SK-N-SH (cell line): ENCODE data around the gene CCDC15. TPM values are rescaled to one million over a fixed set of nuclear protein-coding genes. Genes with fewer than 3 reads are reported as not detected.

Experiments
- CTCF ChIA-PET: fragments of 300-600, 350-600 bp; formaldehyde crosslinking; extraction: SDS; loops from one replicate; lab custom pipeline; 2021; lab: Yijun Ruan, JAX
- POLR2A ChIA-PET: fragments of 350-600 bp; sonication (Branson Sonifier 250); formaldehyde crosslinking; extraction: SDS; loops from one replicate; lab custom pipeline; 2020; ENCODE audit warnings: antibody characterized with exemption, inconsistent platforms; lab: Yijun Ruan, JAX
- DNase-seq: peaks from one replicate; pipeline ENCODE4 v3.0.0; 2012
- H2AFZ ChIP-seq: fragments of 200-600 bp; sonication (generic); 2 replicates; pipeline ENCODE4 v1.8.1; 2016; ENCODE audit warnings: antibody characterized with exemption, mild to moderate bottlenecking, low read depth
- H3F3A ChIP-seq: fragments of 200-600 bp; sonication (generic); replicated peaks from 2 replicates; pipeline ENCODE3; 2016; ENCODE audit warnings: antibody characterized with exemption, mild to moderate bottlenecking; ENCODE audit not compliant: insufficient read depth
- H3K27ac ChIP-seq, 2 experiments: fragments of 200-500 bp in 1 of 2; fragments of 200-600 bp in 1 of 2; sonication (Bioruptor generic) in 1 of 2; sonication (generic), shearing (Covaris generic) in 1 of 2; 2 replicates each; pipeline versions ENCODE4 v1.5.1 to v1.6.1; 2014 to 2016; ENCODE audit warnings: low read depth in 2 of 2, inconsistent platforms in 1 of 2, low read length in 1 of 2, mild to moderate bottlenecking in 1 of 2, mixed read lengths in 1 of 2
- H3K27me3 ChIP-seq: fragments of 200-600 bp; sonication (generic), shearing (Covaris generic); 2 replicates; pipeline ENCODE4 v1.6.1; 2016; ENCODE audit warnings: mixed run types; ENCODE audit not compliant: insufficient read depth
- H3K36me3 ChIP-seq, 2 experiments: fragments of 200-500 bp in 1 of 2; fragments of 200-600 bp in 1 of 2; sonication (Bioruptor generic) in 1 of 2; sonication (generic) in 1 of 2; replicated peaks in 1 of 2; 2 replicates each; pipeline versions ENCODE3 to v1.5.1; 2014 to 2016; ENCODE audit warnings: low read length in 1 of 2, mild to moderate bottlenecking in 1 of 2; ENCODE audit not compliant: insufficient read depth in 2 of 2, control insufficient read depth in 1 of 2
- H3K4me1 ChIP-seq, 2 experiments: fragments of 200-500 bp in 1 of 2; fragments of 200-600 bp in 1 of 2; sonication (Bioruptor generic) in 1 of 2; sonication (generic), shearing (Covaris generic) in 1 of 2; 2 replicates each; pipeline versions ENCODE4 v1.5.1 to v1.6.1; 2014 to 2016; ENCODE audit warnings: low read depth in 1 of 2, low read length in 1 of 2, mixed run types in 1 of 2; ENCODE audit not compliant: insufficient read depth in 2 of 2, control insufficient read depth in 1 of 2
- H3K4me2 ChIP-seq: fragments of 200-600 bp; sonication (generic), shearing (Covaris generic); 2 replicates; pipeline ENCODE4 v1.6.1; 2017; ENCODE audit warnings: mixed run types
- H3K4me3 ChIP-seq, 2 experiments: fragments of 200-500 bp in 1 of 2; fragments of 200-600 bp in 1 of 2; sonication (Bioruptor generic) in 1 of 2; sonication (generic), shearing (Covaris generic) in 1 of 2; 2 replicates each; pipeline versions ENCODE4 v1.5.1 to v1.8.1; 2014 to 2016; ENCODE audit warnings: low read depth in 2 of 2, inconsistent platforms in 1 of 2, low read length in 1 of 2, mild to moderate bottlenecking in 1 of 2, mixed read lengths in 1 of 2, moderate library complexity in 1 of 2
- H3K79me2 ChIP-seq: fragments of 200-600 bp; sonication (generic); 2 replicates; pipeline ENCODE4 v1.8.1; 2017; ENCODE audit warnings: mild to moderate bottlenecking; ENCODE audit not compliant: insufficient read depth
- H3K9ac ChIP-seq: fragments of 200-600 bp; sonication (generic); 2 replicates; pipeline ENCODE4 v1.6.1; 2017; ENCODE audit warnings: mixed run types
- H3K9me2 ChIP-seq: fragments of 200-600 bp; sonication (generic); 2 replicates; pipeline ENCODE4 v1.6.1; 2017; ENCODE audit warnings: mixed run types
- H3K9me3 ChIP-seq: fragments of 200-600 bp; sonication (generic); 2 replicates; pipeline ENCODE4 v1.6.1; 2017; ENCODE audit warnings: mixed run types, mild to moderate bottlenecking, moderate library complexity
- H4K20me1 ChIP-seq: fragments of 200-600 bp; sonication (generic); 2 replicates; pipeline ENCODE4 v1.6.1; 2017; ENCODE audit warnings: mild to moderate bottlenecking, mixed run types; ENCODE audit not compliant: insufficient read depth
- CTCF ChIP-seq: fragments of 200-600 bp; sonication (generic); IDR thresholded peaks from 2 replicates; pipeline ENCODE4 v1.6.1; 2017; ENCODE audit warnings: antibody characterized with exemption, mild to moderate bottlenecking, moderate library complexity
- FOSL2 ChIP-seq: IDR thresholded peaks from 2 replicates; pipeline ENCODE4 v1.4.0; 2012; ENCODE audit warnings: low read depth, mild to moderate bottlenecking, moderate library complexity, borderline replicate concordance
- FOXJ3 ChIP-seq: sonication (generic); formaldehyde crosslinking; IDR thresholded peaks from 2 replicates; pipeline ENCODE4 v1.5.1; 2020; ENCODE audit warnings: mild to moderate bottlenecking, missing genetic modification reagents
- FOXM1 ChIP-seq: IDR thresholded peaks from 2 replicates; pipeline ENCODE4 v1.4.0; 2012; ENCODE audit warnings: low read depth, mild to moderate bottlenecking
- GATA2 ChIP-seq: sonication (generic); formaldehyde crosslinking; IDR thresholded peaks from 2 replicates; pipeline ENCODE4 v1.5.0; 2020; ENCODE audit warnings: mild to moderate bottlenecking, missing genetic modification reagents
- MEF2A ChIP-seq: IDR thresholded peaks from 2 replicates; pipeline ENCODE4 v1.4.0; 2012; ENCODE audit warnings: low read depth, borderline replicate concordance
- PBX3 ChIP-seq: IDR thresholded peaks from 2 replicates; pipeline ENCODE4; 2012
- POLR2AphosphoS5 ChIP-seq: IDR thresholded peaks from 2 replicates; pipeline ENCODE4 v1.6.1; 2012; ENCODE audit warnings: low read depth, low read length
- RAD21 ChIP-seq: IDR thresholded peaks from 2 replicates; pipeline ENCODE4 v1.6.1; 2012; ENCODE audit warnings: mild to moderate bottlenecking, low read length
- REST ChIP-seq: IDR thresholded peaks from 2 replicates; pipeline ENCODE4 v1.6.1; 2012; ENCODE audit warnings: mild to moderate bottlenecking, low read depth, low read length, moderate library complexity
- TAF1 ChIP-seq: IDR thresholded peaks from 2 replicates; pipeline ENCODE4 v1.6.1; 2012; ENCODE audit warnings: low read depth, mild to moderate bottlenecking, low read length, moderate library complexity, borderline replicate concordance
- USF1 ChIP-seq: IDR thresholded peaks from 2 replicates; pipeline ENCODE4 v1.4.0; 2012; ENCODE audit warnings: low read depth, borderline replicate concordance
- USF2 ChIP-seq: fragments of 150-350 bp; IDR thresholded peaks from 2 replicates; pipeline ENCODE4 v1.6.1; 2017; ENCODE audit warnings: antibody characterized with exemption, low read length, low read depth, borderline replicate concordance
- WGBS: methylation state at CpG from one replicate; pipeline ENCODE4 v1.1.6; 2017; ENCODE audit warnings: low lambda C conversion rate; 5-methylcytosine and 5-hydroxymethylcytosine counted together
- polyA plus RNA-seq, 3 experiments: library from polyadenylated mRNA; depleted of rRNA; stranded (reverse); fragments of >200 nt; gene quantifications; 2 replicates each; pipeline ENCODE4 v1.2.3, GENCODE V29; 2012

The CCDC15 gene
- polyA plus RNA-seq, 1 of the 3 experiments (the other 2 are of a cell fraction): 0.69 TPM

GRCh38 chr11:124918950-124919349, 35.1 kb upstream of the CCDC15 start, which contains the start of gene HEPN1:
Gene HEPN1, plus strand, starts transcription at chr11:124919250.
- Histone ChIP-seq H3K4me3 (no peak within 1 kb of the TSS), H4K20me1 (no peaks in the 10 kb centered on the region), H3K4me1 (peaks cover 0 to 3% of the 10 kb centered on the region in 2 experiments; a peak in 1 of 4 replicates), H3K9me2 (no peaks in the 10 kb centered on the region), H3K27ac (no peak within 1 kb of the TSS), H3K4me2 (no peak within 1 kb of the TSS), H3K79me2 (no peaks in the 10 kb centered on the region), H3K27me3 (no peaks in the 10 kb centered on the region), H3K9ac (no peak within 1 kb of the TSS), H3F3A (peaks cover 3% of the 10 kb centered on the region), H2AFZ (no peak within 1 kb of the TSS), H3K9me3 (no peaks in the 10 kb centered on the region), H3K36me3 (no peaks in the 10 kb centered on the region)
- no peak for DNase-seq
- ChIA-PET POLR2A (no interaction called here), CTCF (interaction anchor here (1.0 kb wide), 1 partner anchor 15 kb away, joined by 3 read pairs; no protein-coding TSS in a partner anchor)
- TF ChIP-seq FOSL2: no peak
- TF ChIP-seq USF1: no peak
- no peak for TF ChIP-seq PBX3
- TF ChIP-seq USF2: no peak
- no peak for TF ChIP-seq POLR2AphosphoS5
- TF ChIP-seq GATA2 (CRISPR knock-in tag): no peak
- TF ChIP-seq FOXM1: no peak
- 90% methylated on average over 3 of the region's 3 CpGs for WGBS

GRCh38 chr11:124919898-124920297, 34.1 kb upstream of the CCDC15 start:
- no peak overlapping the region for H3K4me2 ChIP-seq
- TF ChIP-seq MEF2A (no peak), RAD21 (no peak), GATA2 (CRISPR knock-in tag) (no peak), FOXJ3 (no peak), TAF1 (no peak), REST (no peak), CTCF (no peak)
- peaks cover 0 to 3% of the 10 kb centered on the region in 2 experiments; a peak in 1 of 4 replicates for H3K4me1 ChIP-seq
- POLR2A ChIA-PET: interaction anchor here (0.6 to 1.5 kb wide), 3 partner anchors 35 to 648 kb away, joined by 3 to 8 read pairs (median 4); no protein-coding TSS in a partner anchor
- no peaks in the 10 kb centered on the region for H3K79me2 ChIP-seq
- H2AFZ ChIP-seq: no peak overlapping the region
- CTCF ChIA-PET: interaction anchor here (0.9 kb wide), 1 partner anchor 22 kb away, joined by 3 read pairs; the partner anchor contains the start of gene ROBO4
- H3F3A ChIP-seq: peaks cover 3% of the 10 kb centered on the region
- no peak overlapping the region for H3K9ac ChIP-seq
- H3K9me2 ChIP-seq: no peaks in the 10 kb centered on the region
- H3K27me3 ChIP-seq: no peaks in the 10 kb centered on the region
- H3K4me3 ChIP-seq: no peak overlapping the region
- H4K20me1 ChIP-seq: no peaks in the 10 kb centered on the region
- WGBS: 100% methylated on average over 1 of the region's 2 CpGs
- no peak overlapping the region for H3K27ac ChIP-seq
- no peaks in the 10 kb centered on the region for H3K9me3 ChIP-seq
- H3K36me3 ChIP-seq: no peaks in the 10 kb centered on the region
- no peak for DNase-seq
